GM19351 (cell line): ENCODE data around the gene HECTD4.
"Not testable (repeated sequence)": the region's sequence is repeated elsewhere in the genome, so short reads cannot be mapped to it uniquely, and the experiment has no call there.

Experiments
- ATAC-seq: cut with Tn5 transposase; IDR thresholded peaks from one replicate; pipeline ENCODE4 v1.9.1; 2021; ENCODE audit warnings: mild to moderate bottlenecking, moderate library complexity; ENCODE audit not compliant: unreplicated experiment

Gene HECTD4, protein sequence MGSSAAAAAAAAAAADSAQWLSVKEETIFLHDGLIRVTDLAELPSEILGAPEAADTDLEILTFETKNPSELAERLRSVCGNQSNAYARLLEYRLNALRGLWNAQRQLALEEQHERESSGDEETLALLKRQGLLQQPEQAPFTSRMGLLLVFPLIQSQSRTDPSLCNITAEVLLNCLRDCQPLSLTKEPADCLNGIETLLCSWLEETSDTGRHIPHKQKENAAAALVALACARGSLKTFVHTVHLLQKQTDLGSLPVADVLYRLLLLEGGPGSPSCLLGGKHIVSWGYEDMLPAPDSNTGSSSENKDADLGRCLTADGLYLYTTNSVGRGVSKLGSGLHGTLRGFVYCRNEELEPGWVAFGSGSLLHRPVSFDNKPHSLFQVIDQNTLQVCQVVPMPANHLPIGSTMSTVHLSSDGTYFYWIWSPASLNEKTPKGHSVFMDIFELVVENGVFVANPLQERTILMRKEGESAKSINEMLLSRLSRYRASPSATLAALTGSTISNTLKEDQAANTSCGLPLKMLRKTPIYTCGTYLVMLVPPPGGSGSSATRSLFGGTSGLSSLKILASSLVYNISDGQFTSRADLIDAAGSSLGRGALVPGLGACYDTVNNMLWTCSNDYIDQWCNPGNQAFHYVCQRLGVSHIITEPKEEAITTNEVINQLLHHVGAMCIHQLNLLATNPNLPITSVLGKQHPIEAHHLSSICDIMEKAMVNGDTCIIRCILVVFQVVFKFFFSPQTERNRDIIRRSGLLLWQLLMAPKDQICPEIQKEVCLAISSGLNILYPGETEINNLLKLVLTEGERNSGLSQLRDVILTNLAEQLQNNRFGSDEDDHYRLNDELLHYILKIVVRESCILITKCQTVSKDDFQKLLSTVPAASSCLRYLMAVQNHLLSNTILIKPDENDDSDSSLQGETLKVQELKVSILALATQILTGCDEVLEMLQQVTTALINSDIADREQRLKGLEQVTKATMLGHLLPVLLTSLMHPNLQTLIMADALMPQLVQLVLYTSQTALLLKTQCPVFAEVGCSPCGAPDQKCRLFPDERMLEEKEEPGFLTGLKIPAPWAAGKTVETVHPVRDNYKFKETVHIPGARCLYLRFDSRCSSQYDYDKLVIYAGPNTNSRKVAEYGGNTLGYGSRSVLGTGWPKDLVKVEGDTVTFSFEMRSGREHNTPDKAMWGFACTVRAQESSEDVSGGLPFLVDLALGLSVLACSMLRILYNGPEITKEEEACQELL (N-terminal part only)

DNA sequence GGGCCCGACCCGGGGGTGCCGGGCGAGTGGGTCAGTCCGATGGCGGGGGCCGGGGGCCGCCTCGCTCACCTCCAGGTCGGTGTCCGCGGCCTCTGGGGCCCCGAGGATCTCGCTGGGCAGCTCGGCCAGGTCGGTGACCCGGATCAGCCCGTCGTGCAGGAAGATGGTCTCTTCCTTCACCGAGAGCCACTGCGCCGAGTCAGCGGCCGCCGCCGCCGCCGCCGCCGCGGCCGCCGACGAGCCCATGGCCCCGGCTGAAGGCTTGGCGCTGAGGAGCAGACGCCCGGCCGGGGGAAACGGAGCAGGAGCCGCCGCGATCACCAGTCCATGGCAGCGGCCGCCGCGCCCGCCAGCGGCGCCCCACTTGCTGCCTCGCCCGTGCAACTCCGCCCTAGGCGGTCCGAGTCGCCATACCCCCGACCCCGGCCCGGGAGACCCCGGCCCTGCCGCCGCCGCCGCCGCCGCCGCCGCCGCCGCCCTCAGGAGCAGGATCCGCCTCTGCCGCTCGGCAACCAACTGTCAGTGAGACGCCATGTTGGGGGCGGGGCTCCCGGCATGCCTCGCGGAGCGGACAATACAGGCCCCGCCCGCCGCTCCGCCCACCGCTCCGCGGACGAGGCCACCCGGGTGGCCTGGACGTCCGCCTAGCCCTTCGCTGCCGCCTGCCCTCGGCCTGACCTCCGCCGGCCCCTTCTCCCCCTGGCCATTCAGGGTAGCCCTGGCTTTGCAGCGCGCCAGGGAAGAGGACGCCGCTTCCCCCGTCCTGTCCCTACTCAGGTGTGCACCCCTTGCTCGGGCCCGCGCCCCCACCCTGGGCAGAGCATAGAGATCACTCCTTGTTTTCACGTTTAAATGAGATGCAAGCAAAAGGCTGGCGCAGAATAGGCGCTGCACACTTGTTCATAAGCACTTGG is at the start of gene HECTD4:
HECTD4 (minus strand) TSS at position 549 of the 914 bp plus-strand sequence; CDS start at position 246, 303 bp downstream.
- ATAC-seq = peak; percentile 93

DNA sequence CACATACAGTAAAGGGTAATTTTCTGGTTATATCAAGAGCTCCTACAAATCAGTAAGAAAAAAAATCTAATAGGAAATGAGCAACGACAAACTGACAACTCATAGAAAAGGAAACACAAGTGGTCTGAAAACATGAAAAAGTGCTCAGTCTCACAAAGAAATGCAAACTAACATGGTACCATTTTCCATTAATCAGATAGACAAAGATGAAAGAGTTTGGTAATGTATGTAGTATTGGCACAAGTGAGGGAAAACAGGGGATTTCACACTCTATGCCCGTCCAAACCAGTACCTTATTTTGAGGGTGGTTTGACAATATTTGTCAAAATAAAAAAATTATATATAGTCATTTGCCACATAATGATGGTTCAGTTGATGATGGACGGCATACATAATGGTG is 49.7 kb upstream of the HECTD4 start:
- ATAC-seq = no peak

DNA sequence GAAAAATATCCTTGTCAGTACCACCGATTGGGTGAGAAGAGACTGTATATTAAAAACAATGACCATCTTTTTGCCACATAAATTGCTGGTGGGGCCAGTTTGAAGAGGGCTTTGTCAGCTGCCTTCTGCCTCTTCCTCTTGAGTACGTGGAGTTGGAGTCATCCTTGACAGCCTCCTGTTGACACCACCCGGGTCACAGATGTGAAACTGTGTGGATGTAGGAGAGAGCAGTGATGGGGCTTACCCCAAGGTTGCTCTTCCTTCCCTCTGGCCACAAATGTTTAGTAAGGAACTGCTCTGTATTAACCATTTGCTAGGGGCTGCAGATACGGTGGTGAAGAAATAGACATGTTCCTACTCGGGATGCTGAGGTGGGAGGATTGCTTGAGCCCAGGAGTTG is 48.7 kb upstream of the HECTD4 start:
- ATAC-seq = no peak

DNA sequence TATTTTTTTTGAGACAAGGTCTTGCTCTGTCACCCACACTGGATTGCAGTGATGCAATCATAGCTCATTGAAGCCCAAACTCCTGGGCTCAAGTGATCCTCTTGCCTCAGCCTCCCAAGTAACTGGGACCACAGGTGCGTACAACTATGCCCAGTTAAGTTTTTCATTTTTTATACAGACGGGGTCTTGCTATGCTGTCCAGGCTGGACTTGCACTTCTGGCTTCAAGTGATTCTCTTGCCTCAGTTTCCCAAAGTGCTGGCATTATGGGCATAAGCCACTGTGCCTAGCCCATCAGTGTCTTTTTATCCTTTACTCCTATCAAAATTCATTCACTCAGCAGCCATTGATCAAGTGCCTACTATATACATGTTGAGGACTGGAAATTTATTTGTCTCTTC is 45.5 kb upstream of the HECTD4 start:
- ATAC-seq = no peak

DNA sequence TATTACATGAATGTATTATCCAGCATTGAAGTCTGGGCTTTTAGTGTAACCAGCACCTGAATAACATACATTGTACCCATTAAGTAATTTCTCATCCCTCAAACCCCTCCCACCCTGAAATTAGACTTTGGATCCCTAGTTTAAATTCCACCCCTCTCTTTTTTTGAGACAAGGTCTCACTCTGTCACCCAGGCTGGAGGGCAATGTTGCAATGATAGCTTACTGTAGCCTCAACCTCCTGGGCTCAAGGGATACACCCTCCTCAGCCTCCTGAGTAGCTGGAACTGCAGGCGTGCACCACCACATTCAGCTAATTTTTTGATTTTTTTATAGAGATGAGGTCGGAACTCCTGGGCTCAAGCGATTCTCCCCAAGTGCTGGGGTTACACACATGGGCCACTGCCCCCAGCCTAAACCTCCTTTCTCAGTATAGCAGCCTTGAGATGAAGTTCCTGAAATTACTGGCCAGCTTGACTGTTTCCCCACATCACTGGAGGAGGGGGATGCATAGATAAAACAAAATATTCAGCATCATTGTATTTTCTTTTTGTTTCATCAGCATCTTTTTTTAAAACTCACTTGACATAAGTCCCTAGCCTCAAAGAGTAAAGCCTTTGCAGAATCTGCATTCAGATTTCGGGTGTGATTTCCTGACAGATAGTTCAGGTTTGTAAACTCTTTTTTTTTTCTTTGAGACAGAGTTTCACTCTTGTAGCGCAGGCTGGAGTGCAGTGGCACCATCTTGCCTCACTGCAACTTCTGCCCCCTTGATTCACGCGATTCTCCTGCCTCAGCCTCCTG is 43.6 kb upstream of the HECTD4 start:
- ATAC-seq = no peak

DNA sequence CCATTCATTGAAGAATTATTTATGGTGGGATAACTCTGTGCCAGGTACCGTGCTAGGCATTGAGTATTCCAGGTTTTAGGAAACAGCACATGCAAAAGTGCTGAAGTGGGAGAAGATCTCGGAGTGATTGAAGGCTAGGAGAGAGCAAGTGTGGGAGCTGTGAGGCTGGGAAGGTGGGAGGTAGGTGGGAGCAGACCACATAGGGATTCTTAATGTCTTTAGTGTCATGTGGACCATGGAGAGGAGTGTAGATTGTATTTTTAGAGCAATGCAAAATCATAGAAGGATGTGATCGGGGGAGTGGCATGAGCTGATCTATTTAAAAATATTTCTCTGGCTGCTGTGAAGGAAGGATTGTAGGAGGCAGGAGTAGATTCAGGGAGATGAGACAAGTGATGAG is 41.9 kb upstream of the HECTD4 start:
- no peak for ATAC-seq

DNA sequence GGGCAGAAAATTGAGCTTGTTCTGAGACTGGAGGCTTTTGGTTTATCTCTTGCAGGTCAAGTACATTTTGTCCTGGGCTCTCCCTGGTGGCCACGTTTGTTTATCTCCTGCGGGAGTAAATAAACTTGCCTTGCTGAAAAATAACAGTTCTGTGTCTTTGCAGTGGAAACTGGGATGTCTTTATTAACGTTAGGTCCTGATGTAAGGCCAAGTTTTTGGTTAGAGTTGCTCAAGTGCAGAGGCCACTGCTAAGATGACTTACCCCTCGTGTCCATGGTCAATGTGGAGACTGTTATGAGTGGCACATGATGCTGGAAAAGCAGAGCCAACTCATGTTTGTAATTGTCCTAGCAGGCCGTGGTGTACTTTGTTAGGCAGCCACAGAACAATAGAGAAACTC is 40.3 kb upstream of the HECTD4 start:
- no peak for ATAC-seq

DNA sequence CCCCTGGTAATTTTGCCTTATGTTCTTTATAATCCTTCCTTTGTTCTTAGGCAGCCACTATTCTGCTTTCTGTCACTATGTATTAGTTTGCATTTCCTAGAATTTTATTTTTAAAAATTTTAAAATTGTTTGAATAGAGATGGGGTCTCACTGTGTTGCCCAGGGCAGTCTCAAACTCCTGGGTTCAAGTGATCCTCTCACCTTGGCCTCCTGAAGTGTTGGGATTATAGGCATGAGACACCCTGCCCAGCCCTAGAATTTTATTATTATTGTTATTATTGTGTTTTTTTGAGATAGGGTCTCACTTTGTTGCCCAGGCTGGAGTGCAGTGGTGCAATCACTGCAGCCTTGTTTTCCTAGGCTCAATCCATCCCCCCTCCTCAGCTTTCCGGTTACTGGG is 39.1 kb upstream of the HECTD4 start:
- ATAC-seq = no peak

DNA sequence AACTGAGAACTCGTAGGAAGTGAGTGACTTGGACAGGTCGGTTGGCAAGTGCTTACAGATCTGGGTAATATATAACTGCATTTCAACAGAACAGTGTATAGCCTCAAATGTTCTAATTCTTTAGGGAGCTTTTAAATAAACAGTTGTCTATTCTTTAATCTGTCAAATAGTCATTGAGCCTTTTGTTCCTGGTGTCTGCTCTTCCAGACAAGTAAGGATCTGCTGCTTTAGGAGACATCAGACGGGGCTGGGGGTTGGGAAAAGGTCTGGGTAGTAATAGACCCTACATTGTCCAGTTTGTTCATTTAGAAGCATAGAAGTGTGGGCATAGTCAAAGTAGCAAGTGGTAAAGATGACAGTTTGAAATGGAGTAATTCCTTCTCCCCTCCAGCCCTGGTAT is 38.5 kb upstream of the HECTD4 start:
- no peak for ATAC-seq

DNA sequence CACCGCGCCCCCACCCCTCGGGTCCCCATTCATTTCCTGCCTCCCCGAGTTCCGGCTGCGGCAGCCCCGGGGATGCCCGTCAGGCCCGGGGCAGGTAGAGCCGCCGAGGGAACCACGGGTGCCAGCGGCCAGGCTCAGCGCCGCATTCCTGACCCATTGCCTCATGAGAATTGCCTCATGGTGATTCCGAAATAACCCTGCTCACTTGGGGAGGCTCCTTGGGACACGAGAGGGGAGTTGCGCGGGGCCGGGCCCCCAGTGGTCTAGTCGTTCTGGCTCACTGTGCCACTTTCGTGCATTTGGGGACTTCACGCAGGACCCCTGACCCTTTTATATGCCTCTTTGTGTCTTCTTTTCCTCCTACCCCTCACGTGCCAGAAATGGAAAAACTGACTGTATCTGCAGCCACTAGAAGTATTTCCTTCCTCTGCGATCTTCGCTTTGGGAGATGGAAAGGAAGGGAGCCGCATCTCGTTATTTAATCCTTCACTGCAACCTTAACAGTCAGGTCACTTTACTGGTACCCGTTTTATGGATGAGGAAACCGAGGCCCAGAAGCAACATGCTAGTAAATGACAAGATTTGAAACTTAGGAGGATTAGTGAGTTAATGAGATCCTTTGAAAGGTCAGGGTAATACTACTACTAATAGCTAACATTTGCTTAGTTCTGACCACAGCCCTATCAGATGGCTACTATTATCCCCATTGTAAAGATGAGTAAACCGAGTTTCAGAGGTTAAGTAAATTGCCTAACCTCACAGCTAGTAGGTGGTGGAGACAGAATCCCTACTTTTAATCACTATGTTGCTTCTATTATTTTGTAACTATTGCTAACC is 37.3 kb upstream of the HECTD4 start:
- ATAC-seq = peak; percentile 45

DNA sequence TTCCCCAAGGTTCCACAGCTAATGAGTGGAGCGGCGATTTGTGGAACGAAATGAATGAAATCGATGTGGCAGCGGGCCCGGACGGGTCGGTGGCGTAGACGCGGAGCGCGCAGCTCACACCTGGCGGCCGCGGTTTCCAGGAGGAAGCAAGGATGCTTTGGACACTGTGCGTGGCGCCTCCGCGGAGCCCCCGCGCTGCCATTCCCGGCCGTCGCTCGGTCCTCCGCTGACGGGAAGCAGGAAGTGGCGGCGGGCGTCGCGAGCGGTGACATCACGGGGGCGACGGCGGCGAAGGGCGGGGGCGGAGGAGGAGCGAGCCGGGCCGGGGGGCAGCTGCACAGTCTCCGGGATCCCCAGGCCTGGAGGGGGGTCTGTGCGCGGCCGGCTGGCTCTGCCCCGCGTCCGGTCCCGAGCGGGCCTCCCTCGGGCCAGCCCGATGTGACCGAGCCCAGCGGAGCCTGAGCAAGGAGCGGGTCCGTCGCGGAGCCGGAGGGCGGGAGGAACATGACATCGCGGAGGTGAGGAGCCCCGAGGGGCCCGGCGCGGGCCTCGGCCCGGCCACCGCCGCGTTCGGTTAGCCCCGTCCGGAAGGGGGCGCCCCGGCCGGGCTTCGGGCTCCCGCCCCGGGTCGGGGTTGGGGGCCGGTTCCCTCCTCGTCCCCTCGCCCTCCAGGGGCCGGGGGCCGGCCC is 36.5 kb upstream of the HECTD4 start, which contains the start of gene PTPN11:
PTPN11 (plus strand) TSS at position 340 of the 689 bp plus-strand sequence; CDS start at position 505, 165 bp downstream.
- peak; percentile 67 for ATAC-seq

DNA sequence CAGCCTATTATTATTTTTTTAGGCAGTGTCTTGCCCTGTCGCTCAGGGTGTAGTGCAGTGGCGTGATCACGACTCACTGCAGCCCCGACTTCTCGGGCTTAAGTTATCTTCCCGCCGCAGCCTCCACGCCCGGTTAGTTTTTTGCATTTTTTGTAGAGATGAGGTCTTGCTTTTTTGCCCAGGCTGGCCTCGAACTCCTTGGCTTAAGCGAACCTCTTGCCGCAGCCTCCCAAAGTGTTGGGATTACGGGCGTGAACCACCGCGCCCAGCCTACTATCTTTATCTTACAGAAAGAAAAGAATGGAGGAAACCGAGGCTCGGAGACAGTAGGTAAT is 36.0 kb upstream of the HECTD4 start:
- peak; percentile 6 for ATAC-seq

DNA sequence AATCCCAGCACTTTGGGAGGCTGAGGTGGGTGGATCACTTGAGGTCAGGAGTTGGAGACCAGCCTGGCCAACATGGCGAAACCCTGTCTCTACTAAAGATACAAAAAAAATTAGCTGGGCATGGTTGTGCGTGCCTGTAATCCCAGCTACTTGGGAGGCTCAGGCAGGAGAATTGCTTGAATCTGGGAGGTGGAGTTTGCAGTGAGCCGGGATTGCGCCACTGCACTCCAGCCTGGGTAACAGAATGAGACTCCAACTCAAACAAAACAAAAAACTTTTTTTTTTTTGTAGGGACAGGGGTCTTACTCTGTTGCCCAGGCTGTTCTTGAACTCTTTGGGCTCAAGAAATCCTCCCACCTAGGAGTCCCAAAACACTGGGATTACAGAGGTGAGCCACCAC is 33.2 kb upstream of the HECTD4 start:
- not testable (repeated sequence) for ATAC-seq

DNA sequence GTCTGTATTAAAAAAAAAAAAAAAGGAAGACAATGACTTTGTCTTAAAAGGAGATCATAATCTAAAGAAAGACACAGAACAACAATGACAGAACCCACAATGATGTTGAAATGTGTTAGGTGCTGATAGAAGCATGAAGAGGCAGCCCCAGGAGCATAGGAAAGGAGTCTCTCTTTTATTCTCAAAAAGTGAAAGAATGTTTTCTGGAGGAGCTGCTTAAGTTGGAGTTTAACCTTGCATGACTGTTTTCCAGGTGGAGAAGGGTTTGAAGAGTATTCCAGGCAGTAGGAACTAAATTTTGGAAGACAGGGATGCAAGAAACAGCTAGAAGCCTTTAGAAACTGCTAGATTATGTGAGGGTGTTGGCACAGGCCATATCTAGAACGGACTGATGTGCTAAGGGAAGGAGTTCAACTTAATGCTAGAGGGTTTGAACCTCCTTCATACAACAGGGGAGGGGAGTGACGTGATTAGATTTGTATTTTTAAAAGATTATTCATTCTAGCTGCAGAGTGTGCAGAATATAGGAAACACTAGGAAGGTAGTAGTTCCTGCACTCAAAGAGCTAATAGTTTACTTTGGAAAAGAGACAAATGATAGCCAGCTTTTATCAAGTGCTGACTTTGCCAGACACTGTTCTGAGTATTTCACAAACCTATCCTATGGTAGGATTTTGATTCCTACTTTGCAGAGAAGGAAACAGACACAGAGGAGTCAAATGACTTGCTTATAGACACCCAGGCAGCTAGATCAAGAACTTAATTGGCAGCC is 31.8 kb upstream of the HECTD4 start:
- ATAC-seq = no peak

DNA sequence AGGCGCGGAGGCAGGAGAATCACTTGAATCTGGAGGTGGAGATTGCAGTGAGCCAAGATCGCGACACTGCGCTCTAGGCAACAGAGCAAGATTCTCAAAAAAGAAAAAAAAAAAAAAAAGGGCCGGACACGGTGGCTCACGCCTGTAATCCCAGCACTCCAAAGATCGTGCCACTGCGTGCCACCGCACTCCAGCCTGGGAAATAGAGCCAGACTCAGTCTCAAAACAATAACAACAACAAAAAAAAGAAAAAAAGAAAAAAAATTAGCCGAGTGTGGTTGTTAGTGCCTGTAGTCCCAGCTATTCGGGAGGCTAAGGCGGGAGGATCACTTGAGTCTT is 27.6 kb upstream of the HECTD4 start:
- no peak for ATAC-seq

DNA sequence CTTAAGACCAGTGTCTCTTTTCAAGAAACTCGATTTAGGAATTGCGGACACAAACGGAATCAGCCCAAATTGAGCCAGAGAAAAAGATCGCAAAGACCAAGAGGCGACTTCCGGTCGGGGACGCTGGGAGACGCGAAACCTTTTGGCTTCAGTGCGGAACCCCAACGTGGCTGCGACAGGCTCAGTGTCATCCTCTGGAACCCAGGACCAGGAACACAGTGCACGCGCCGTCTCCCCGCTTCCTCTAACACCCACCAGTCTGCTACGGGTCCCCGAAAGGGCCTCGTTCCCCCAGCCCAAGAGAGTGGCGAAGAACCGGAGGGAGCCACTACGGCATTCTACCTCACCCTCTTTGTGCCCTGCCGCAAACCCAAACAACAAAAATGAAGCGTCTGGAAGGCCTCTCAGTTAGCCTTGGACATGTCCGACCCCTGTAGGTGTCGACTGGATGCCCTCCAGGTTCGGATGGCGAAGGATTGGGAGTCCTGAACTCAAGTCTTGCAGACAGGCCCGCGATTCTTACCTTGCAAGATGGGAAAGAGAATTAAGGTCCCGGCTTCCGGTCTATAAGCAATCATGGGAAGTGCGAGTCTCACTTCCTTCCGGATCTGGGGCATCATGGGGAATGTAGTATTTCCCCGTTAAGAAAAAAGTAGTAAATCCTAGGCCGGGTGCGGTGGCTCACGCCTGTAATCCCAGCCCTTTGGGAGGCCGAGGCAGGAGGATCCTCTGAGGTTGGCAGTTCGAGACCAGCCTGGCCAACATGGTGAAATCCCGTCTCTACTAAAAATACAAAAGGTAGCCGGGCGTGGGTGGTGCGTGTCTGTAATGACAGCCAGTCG is 27.1 kb upstream of the HECTD4 start, which contains the start of gene RPL6:
RPL6 (minus strand) TSS at position 542 of the 842 bp plus-strand sequence. CDS start 949 bp downstream, outside the sequence.
- ATAC-seq = peak; percentile 81
